HEK293T (cell line): ENCODE measurements around the gene TNS2.

Source experiments
- CTCF ChIA-PET: fragments of 350-600 bp; formaldehyde crosslinking; extraction: SDS; loops from one replicate; lab custom pipeline; 2021; ENCODE audit warnings: antibody characterized with exemption, inconsistent platforms; lab: Yijun Ruan, JAX
- POLR2A ChIA-PET: fragments of 350-600 bp; formaldehyde crosslinking; extraction: SDS; loops from one replicate; lab custom pipeline; 2020; ENCODE audit warnings: antibody characterized with exemption, inconsistent platforms; lab: Yijun Ruan, JAX
- DNase-seq: peaks from one replicate; pipeline ENCODE4 v3.0.0; 2012; ENCODE audit warnings: mixed read lengths; ENCODE audit errors: extremely low spot score
- ARNT ChIP-seq: fragments of 450-650 bp; IDR thresholded peaks from 2 replicates; pipeline ENCODE4 v1.6.1; 2017; ENCODE audit warnings: mild to moderate bottlenecking
- BHLHE40 ChIP-seq: fragments of 450-650 bp; IDR thresholded peaks from 2 replicates; pipeline ENCODE4 v1.6.1; 2016; ENCODE audit warnings: mild to moderate bottlenecking, moderate library complexity, borderline replicate concordance
- CTBP1 ChIP-seq: fragments of 450-650 bp; IDR thresholded peaks from 2 replicates; pipeline ENCODE4 v1.6.1; 2016; ENCODE audit warnings: borderline replicate concordance
- ELF4 ChIP-seq: fragments of 450-650 bp; IDR thresholded peaks from 2 replicates; pipeline ENCODE4 v1.6.1; 2017; ENCODE audit warnings: antibody characterized with exemption
- FOXA1 ChIP-seq: fragments of 450-650 bp; IDR thresholded peaks from 2 replicates; pipeline ENCODE4 v1.6.1; 2016; ENCODE audit warnings: mild to moderate bottlenecking
- FOXK2 ChIP-seq: fragments of 450-650 bp; IDR thresholded peaks from 2 replicates; pipeline ENCODE4 v1.6.1; 2016; ENCODE audit warnings: mild to moderate bottlenecking
- FOXM1 ChIP-seq: fragments of 450-650 bp; IDR thresholded peaks from 2 replicates; pipeline ENCODE4 v1.6.1; 2017; ENCODE audit warnings: mild to moderate bottlenecking, borderline replicate concordance
- HDGF ChIP-seq: fragments of 450-650 bp; IDR thresholded peaks from 2 replicates; pipeline ENCODE4 v1.6.1; 2017; ENCODE audit warnings: antibody characterized with exemption, borderline replicate concordance
- L3MBTL2 ChIP-seq: fragments of 450-650 bp; conservative IDR thresholded peaks from 2 replicates; pipeline ENCODE4 v1.6.1; 2016; ENCODE audit warnings: mild to moderate bottlenecking
- LEF1 ChIP-seq: fragments of 450-650 bp; IDR thresholded peaks from 2 replicates; pipeline ENCODE4 v1.6.1; 2017; ENCODE audit warnings: mild to moderate bottlenecking, borderline replicate concordance
- NFRKB ChIP-seq: fragments of 450-650 bp; IDR thresholded peaks from 2 replicates; pipeline ENCODE4 v1.6.1; 2016; ENCODE audit warnings: mild to moderate bottlenecking, moderate library complexity
- SP1 ChIP-seq: fragments of 450-650 bp; IDR thresholded peaks from 2 replicates; pipeline ENCODE4 v1.6.1; 2017
- SUZ12 ChIP-seq: fragments of 450-650 bp; IDR thresholded peaks from 2 replicates; pipeline ENCODE4 v1.6.1; 2016; ENCODE audit warnings: mild to moderate bottlenecking
- TARDBP ChIP-seq: fragments of 450-650 bp; IDR thresholded peaks from 2 replicates; pipeline ENCODE4 v1.6.1; 2016
- ZNF384 ChIP-seq: fragments of 450-650 bp; IDR thresholded peaks from 2 replicates; pipeline ENCODE4 v1.6.1; 2016
- TF ChIP-seq, protein P1 (sequence below): fragments of 450-650 bp; IDR thresholded peaks from 2 replicates; pipeline ENCODE4 v1.6.1; 2016

The TNS2 gene

DNA sequence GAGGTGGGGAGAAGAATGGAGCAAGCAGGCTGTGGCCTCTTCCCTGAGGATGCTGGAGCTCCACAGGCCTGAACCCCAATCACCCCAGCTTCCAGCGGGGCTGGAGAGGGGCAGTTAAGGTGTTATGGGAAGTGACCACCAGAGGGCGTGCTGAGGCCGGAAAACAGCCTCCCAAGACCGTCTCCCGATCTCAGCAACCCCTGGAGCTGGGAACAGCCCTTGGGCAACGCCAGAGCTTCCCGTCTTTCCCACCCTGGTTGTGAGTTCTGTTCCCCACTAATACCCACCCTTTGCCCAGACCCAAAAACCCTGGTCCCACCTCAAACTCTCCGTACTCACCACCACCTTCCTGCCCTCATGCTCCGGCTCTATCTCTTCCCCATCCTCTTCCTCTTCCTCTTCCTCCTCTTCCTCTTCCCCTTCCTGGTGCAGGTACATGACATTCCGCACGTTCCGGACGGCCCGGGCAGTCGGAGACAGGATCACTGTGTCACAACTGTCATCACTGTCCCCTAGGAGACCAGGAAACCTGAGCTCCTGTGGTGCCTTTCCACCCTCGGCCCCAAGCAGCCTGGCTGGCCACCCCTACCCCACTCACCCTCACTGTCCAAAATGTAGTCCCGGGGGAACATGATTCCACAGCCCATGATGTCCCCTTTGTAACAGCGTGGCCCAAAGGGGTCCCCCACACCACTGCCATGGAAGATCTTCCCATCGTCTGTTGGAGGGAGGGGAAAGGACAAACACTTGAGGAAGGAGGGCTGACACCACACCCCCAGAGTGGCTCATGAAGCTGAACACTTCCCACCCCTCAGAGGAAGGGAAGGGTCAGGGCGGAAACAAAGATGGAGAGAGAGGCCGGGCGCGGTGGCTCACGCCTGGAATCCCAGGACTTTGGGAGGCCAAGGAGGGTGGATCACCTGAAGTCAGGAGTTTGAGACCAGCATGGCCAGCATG lies 16.4 kb downstream of the TNS2 start:
- POLR2A ChIA-PET, result interaction anchor here (0.9 to 2.1 kb wide), 6 partner anchors 11 to 60 kb away, joined by 3 to 16 read pairs (median 6); partner anchors contain the start of genes EIF4B, IGFBP6 and SPRYD3
- no peak for TF ChIP-seq FOXM1
- TF ChIP-seq L3MBTL2, result no peak
- TF ChIP-seq LEF1, result no peak
- no peak for TF ChIP-seq NFRKB
- no peak for TF ChIP-seq FOXA1
- no peak for TF ChIP-seq ARNT
- no peak for TF ChIP-seq BHLHE40
- TF ChIP-seq SP1, result no peak
- peak; percentile 87 for DNase-seq
- CTCF ChIA-PET, result interaction anchor here (0.6 to 4.8 kb wide), 27 partner anchors 9 to 255 kb away, joined by 3 to 68 read pairs (median 4); partner anchors contain the start of genes AAAS, EIF4B, IGFBP6 and PFDN5

- CTCF ChIA-PET, result interaction anchor here (2.1 to 4.8 kb wide), 3 partner anchors 12 to 31 kb away, joined by 18 to 68 read pairs (median 46); partner anchors contain the start of genes IGFBP6 and SPRYD3
- DNase-seq, result no peak
- POLR2A ChIA-PET, result interaction anchor here (1.4 to 2.1 kb wide), 2 partner anchors 12 kb away, joined by 6 to 16 read pairs; partner anchors contain the start of gene SPRYD3
- no peak for TF ChIP-seq BHLHE40
Measured at GRCh38 chr12:53067074-53067992, 17.5 kb downstream of the TNS2 start.

GRCh38 chr12:53067993-53068770 lies 18.3 kb downstream of the TNS2 start:
- CTCF ChIA-PET, result interaction anchor here (0.6 to 4.8 kb wide), 4 partner anchors 11 to 122 kb away, joined by 3 to 68 read pairs (median 25); partner anchors contain the start of genes IGFBP6 and SPRYD3

DNA sequence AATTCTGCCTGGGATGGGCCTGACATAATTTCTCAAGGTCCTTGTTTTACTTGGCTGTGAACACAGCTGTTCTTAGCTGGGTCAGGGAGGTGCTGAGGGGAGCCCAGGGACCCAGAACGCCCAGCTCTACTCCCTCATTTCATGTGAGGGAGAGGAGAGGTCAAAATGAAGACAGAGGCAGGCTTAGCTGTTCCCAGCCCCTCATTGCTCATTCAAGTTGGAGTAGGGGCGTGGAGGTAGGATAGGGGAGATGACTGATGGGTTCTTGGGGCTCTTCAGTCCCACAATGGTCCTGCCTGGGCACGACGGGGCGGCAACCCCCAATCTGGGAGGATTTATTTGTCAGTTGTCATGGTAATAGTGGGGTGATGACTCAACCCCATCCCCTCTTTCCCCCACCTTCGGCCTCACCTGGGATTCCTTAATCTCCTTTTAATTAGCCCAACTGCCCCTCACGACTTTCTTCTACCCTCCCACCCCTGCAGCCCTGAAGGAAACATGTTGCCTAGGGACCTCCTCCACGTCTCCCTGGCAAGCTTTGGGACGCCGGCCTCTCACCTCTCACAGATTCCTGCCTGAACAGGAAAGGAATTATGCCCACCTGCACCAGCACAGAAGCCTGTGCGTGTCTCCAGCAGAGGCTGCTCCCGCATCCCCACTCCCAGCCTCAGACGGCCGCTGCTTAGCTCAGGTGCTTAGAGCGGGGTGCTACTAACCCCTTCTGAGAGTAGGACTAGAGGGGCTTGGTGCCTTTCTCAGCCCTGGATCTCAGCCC lies 19.1 kb downstream of the TNS2 start:
- POLR2A ChIA-PET, result interaction anchor here (1.4 kb wide), 1 partner anchor 14 kb away, joined by 3 read pairs; no protein-coding TSS in a partner anchor
- no peak for TF ChIP-seq SP1
- no peak for TF ChIP-seq BHLHE40
- TF ChIP-seq SUZ12, result no peak
- TF ChIP-seq FOXA1, result no peak
- no peak for TF ChIP-seq ELF4
- no peak for TF ChIP-seq ARNT
- TF ChIP-seq HDGF, result no peak
- TF ChIP-seq LEF1, result no peak
- TF ChIP-seq TARDBP, result no peak
- no peak for TF ChIP-seq L3MBTL2
- DNase-seq, result no peak
- CTCF ChIA-PET, result interaction anchor here (1.0 to 1.4 kb wide), 2 partner anchors 10 to 30 kb away, joined by 3 to 4 read pairs; partner anchors contain the start of gene SPRYD3

More at GRCh38 chr12:53067993-53068770, 18.3 kb downstream of the TNS2 start:
- TF ChIP-seq SUZ12 (no peak), HDGF (no peak)
- POLR2A ChIA-PET, result interaction anchor here (1.4 kb wide), 2 partner anchors 11 to 14 kb away, joined by 3 to 6 read pairs; partner anchors contain the start of gene SPRYD3
- no peak for DNase-seq

GRCh38 chr12:53069621-53070410 lies 20.0 kb downstream of the TNS2 start:
- POLR2A ChIA-PET, result interaction anchor here (0.9 to 1.4 kb wide), 2 partner anchors 29 to 419 kb away, joined by 3 to 4 read pairs; no protein-coding TSS in a partner anchor
- TF ChIP-seq FOXM1 (no peak), HDGF (no peak), L3MBTL2 (no peak), ELF4 (no peak), SUZ12 (no peak), TARDBP (no peak), FOXA1 (no peak), CTBP1 (no peak), ZNF384 (no peak), SP1 (no peak), NFRKB (no peak), FOXK2 (no peak)
- DNase-seq, result no peak
- CTCF ChIA-PET, result interaction anchor here (1.0 kb wide), 1 partner anchor 29 kb away, joined by 3 read pairs; no protein-coding TSS in a partner anchor

DNA sequence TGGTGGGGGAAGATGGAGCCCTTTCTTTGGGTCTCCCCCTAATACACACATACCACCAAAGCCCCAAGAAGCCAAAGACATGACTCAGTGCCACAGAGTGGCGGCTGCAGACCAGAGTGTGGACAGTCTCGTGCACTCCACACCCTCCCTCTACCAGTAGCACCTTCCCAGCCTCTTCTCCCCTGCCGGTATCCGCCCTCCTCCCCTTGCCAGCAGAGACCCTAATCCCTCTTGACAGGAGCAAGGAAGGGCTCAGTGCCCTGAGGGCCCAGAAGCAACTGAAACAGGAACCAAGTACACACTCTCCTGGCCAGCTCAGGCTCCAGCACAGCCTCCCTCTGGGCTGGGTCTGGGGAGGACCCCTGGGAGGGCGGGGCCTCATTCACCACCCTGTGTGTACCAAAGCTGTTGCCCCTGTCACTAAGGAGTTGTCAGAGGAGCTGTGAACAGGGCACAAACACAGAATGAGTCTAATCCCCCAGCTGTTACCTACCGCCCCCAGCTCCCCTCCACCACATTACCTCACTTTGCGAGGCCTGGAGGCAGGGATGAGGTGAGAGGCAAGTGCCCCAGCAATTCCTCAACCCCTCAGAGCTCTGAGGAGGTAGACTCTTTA lies 21.1 kb downstream of the TNS2 start:
- POLR2A ChIA-PET, result interaction anchor here (1.2 to 1.4 kb wide), 2 partner anchors 8 to 28 kb away, joined by 4 to 6 read pairs; partner anchors contain the start of gene SPRYD3
- DNase-seq, result no peak
- TF ChIP-seq LEF1 (no peak), L3MBTL2 (no peak), FOXK2 (no peak), CTBP1 (no peak), FOXM1 (no peak), NFRKB (no peak), ZNF384 (no peak), BHLHE40 (no peak), SUZ12 (no peak), SP1 (no peak), TARDBP (no peak)
- TF ChIP-seq, protein P1, sequence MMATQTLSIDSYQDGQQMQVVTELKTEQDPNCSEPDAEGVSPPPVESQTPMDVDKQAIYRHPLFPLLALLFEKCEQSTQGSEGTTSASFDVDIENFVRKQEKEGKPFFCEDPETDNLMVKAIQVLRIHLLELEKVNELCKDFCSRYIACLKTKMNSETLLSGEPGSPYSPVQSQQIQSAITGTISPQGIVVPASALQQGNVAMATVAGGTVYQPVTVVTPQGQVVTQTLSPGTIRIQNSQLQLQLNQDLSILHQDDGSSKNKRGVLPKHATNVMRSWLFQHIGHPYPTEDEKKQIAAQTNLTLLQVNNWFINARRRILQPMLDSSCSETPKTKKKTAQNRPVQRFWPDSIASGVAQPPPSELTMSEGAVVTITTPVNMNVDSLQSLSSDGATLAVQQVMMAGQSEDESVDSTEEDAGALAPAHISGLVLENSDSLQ, result no peak
- CTCF ChIA-PET, result interaction anchor here (1.4 kb wide), 1 partner anchor 9 kb away, joined by 3 read pairs; no protein-coding TSS in a partner anchor
